ENCODE results near the gene BTAF1. TPM values are rescaled to one million over a fixed set of nuclear protein-coding genes. Genes with fewer than 3 reads are reported as not detected.

The BTAF1 gene
- total RNA-seq, 1 donor from 2014 or later, result 34.6 TPM

GRCh38 chr10:91955114-91955513 lies 31.5 kb downstream of the BTAF1 start:
- no peak overlapping the region for H3K27ac Mint-ChIP-seq (ENCODE audit: unreplicated experiment)
- no peak for DNase-seq (ENCODE audit: extremely low spot score, unreplicated experiment)
- H3K4me3 Mint-ChIP-seq (ENCODE audit: unreplicated experiment), result no peak overlapping the region
- H3K9me3 Mint-ChIP-seq (ENCODE audit: unreplicated experiment), result no peaks in the 10 kb centered on the region
- no peaks in the 10 kb centered on the region for H3K27me3 Mint-ChIP-seq (ENCODE audit: unreplicated experiment)
- H3K4me1 Mint-ChIP-seq (ENCODE audit: unreplicated experiment), result no peaks in the 10 kb centered on the region
- no peak for TF ChIP-seq CTCF (IDR thresholded peaks at IDR 0.05)
- H3K36me3 Mint-ChIP-seq (ENCODE audit: unreplicated experiment), result peaks cover 63% of the 10 kb centered on the region

- Mint-ChIP-seq H3K36me3 (ENCODE audit: unreplicated experiment) (peaks cover 68% of the 10 kb centered on the region), H3K9me3 (ENCODE audit: unreplicated experiment) (no peaks in the 10 kb centered on the region), H3K4me3 (ENCODE audit: unreplicated experiment) (no peak overlapping the region), H3K27me3 (ENCODE audit: unreplicated experiment) (no peaks in the 10 kb centered on the region), H3K27ac (ENCODE audit: unreplicated experiment) (no peak overlapping the region), H3K4me1 (ENCODE audit: unreplicated experiment) (no peaks in the 10 kb centered on the region)
- DNase-seq (ENCODE audit: extremely low spot score, unreplicated experiment), result no peak
- no peak for TF ChIP-seq CTCF (IDR thresholded peaks at IDR 0.05)
These were observed 33.5 kb downstream of the BTAF1 start for GRCh38 chr10:91957091-91957490.

GRCh38 chr10:91969297-91969696 lies 45.7 kb downstream of the BTAF1 start:
- DNase-seq (ENCODE audit: extremely low spot score, unreplicated experiment), result no peak
- H3K36me3 Mint-ChIP-seq (ENCODE audit: unreplicated experiment), result peaks cover 44% of the 10 kb centered on the region
- no peaks in the 10 kb centered on the region for H3K9me3 Mint-ChIP-seq (ENCODE audit: unreplicated experiment)
- no peak for TF ChIP-seq CTCF (IDR thresholded peaks at IDR 0.05)
- peaks cover 3% of the 10 kb centered on the region for H3K4me1 Mint-ChIP-seq (ENCODE audit: unreplicated experiment)
- H3K27ac Mint-ChIP-seq (ENCODE audit: unreplicated experiment), result no peak overlapping the region
- H3K4me3 Mint-ChIP-seq (ENCODE audit: unreplicated experiment), result no peak overlapping the region
- H3K27me3 Mint-ChIP-seq (ENCODE audit: unreplicated experiment), result no peaks in the 10 kb centered on the region

GRCh38 chr10:91974960-91975359 lies 51.4 kb downstream of the BTAF1 start:
- Mint-ChIP-seq H3K4me1 (ENCODE audit: unreplicated experiment) (peaks cover 3% of the 10 kb centered on the region), H3K27me3 (ENCODE audit: unreplicated experiment) (no peaks in the 10 kb centered on the region), H3K9me3 (ENCODE audit: unreplicated experiment) (no peaks in the 10 kb centered on the region), H3K27ac (ENCODE audit: unreplicated experiment) (no peak overlapping the region), H3K4me3 (ENCODE audit: unreplicated experiment) (no peak overlapping the region), H3K36me3 (ENCODE audit: unreplicated experiment) (peaks cover 51% of the 10 kb centered on the region)
- no peak for TF ChIP-seq CTCF (IDR thresholded peaks at IDR 0.05)
- no peak for DNase-seq (ENCODE audit: extremely low spot score, unreplicated experiment)

- peaks cover 3% of the 10 kb centered on the region for H3K4me1 Mint-ChIP-seq (ENCODE audit: unreplicated experiment)
- no peaks in the 10 kb centered on the region for H3K27me3 Mint-ChIP-seq (ENCODE audit: unreplicated experiment)
- TF ChIP-seq CTCF (IDR thresholded peaks at IDR 0.05), result no peak
- no peak overlapping the region for H3K27ac Mint-ChIP-seq (ENCODE audit: unreplicated experiment)
- peaks cover 49% of the 10 kb centered on the region for H3K36me3 Mint-ChIP-seq (ENCODE audit: unreplicated experiment)
- no peak for DNase-seq (ENCODE audit: extremely low spot score, unreplicated experiment)
- no peaks in the 10 kb centered on the region for H3K9me3 Mint-ChIP-seq (ENCODE audit: unreplicated experiment)
- H3K4me3 Mint-ChIP-seq (ENCODE audit: unreplicated experiment), result no peak overlapping the region
These were observed 51.9 kb downstream of the BTAF1 start for GRCh38 chr10:91975438-91975837.
